Measurements from ENCODE around the gene SPATA12.
A peak's percentile ranks its signal among the peaks of the same experiment; 100 is the strongest.

The SPATA12 gene

GRCh38 chr3:57085211-57085610 is 24.7 kb downstream of the SPATA12 start:
- no peak for DNase-seq

- DNase-seq = no peak
These were observed 25.7 kb downstream of the SPATA12 start for GRCh38 chr3:57086201-57086600.

GRCh38 chr3:57087361-57088092 is 27.1 kb downstream of the SPATA12 start:
- DNase-seq = no peak

- no peak for DNase-seq
These were observed 28.0 kb downstream of the SPATA12 start for GRCh38 chr3:57088503-57088902.

GRCh38 chr3:57089043-57089442 is 28.6 kb downstream of the SPATA12 start:
- DNase-seq = no peak

GRCh38 chr3:57091521-57092273 is 31.2 kb downstream of the SPATA12 start:
- DNase-seq = no peak

GRCh38 chr3:57093489-57093888 is 33.0 kb downstream of the SPATA12 start:
- no peak for DNase-seq

- DNase-seq = no peak
These were observed 33.6 kb downstream of the SPATA12 start for GRCh38 chr3:57093971-57094535.

GRCh38 chr3:57094575-57094974 is 34.1 kb downstream of the SPATA12 start:
- DNase-seq = no peak

GRCh38 chr3:57095363-57095762 is 34.9 kb downstream of the SPATA12 start:
- DNase-seq = no peak

- no peak for DNase-seq
These were observed 37.1 kb downstream of the SPATA12 start for GRCh38 chr3:57097536-57097935.

GRCh38 chr3:57098418-57099310 is 38.2 kb downstream of the SPATA12 start:
- no peak for DNase-seq

GRCh38 chr3:57100046-57100695 is 39.7 kb downstream of the SPATA12 start:
- peak; percentile 75 for DNase-seq

- DNase-seq = no peak
These were observed 45.1 kb downstream of the SPATA12 start for GRCh38 chr3:57105585-57105984.

GRCh38 chr3:57108684-57109083 is 48.2 kb downstream of the SPATA12 start:
- no peak for DNase-seq

GRCh38 chr3:57109437-57110199 is 49.2 kb downstream of the SPATA12 start:
- DNase-seq = no peak

GRCh38 chr3:57110214-57110613 is 49.8 kb downstream of the SPATA12 start:
- no peak for DNase-seq

- no peak for DNase-seq
These were observed 50.3 kb downstream of the SPATA12 start for GRCh38 chr3:57110798-57111197.

GRCh38 chr3:57112206-57112605 is 51.7 kb downstream of the SPATA12 start:
- DNase-seq = no peak

- no peak for DNase-seq
These were observed 56.0 kb downstream of the SPATA12 start for GRCh38 chr3:57116501-57116900.

GRCh38 chr3:57118254-57118653 is 57.8 kb downstream of the SPATA12 start:
- DNase-seq = no peak

GRCh38 chr3:57120040-57120439 is 59.6 kb downstream of the SPATA12 start:
- DNase-seq = no peak

Measured in activated CD4-positive, alpha-beta T cell treated with anti-CD3 and anti-CD28 coated beads, Interleukin-10, Interleukin-2, amounts not matched to agents 100 ng/mL and 50 ng/mL, durations not matched to agents 16 hours and 8 hours (primary cell).